Right cardiac atrium (tissue), 5 donors: ENCODE measurements around the gene RPTOR. TPM values are rescaled to one million over a fixed set of nuclear protein-coding genes. Genes with fewer than 3 reads are reported as not detected.

Experiments used
- ATAC-seq, 2 donors: fragments of 200-7000 bp; cut with Tn5 transposase; one replicate each; pipeline versions ENCODE4 v1.8.0 to v1.9.1; 2020; ENCODE audit warnings: moderate library complexity in 2 of 2, mild to moderate bottlenecking in 1 of 2
- DNase-seq, 3 donors: peaks; one replicate each; pipeline ENCODE4 v3.0.0-alpha.2; 2020
- H3K27ac ChIP-seq: one replicate; pipeline ENCODE4 v1.5.1; 2013; ENCODE audit warnings: mild to moderate bottlenecking, low read length, control low read depth, moderate library complexity
- H3K27me3 ChIP-seq: one replicate; pipeline ENCODE4 v1.6.1; 2013; ENCODE audit not compliant: control insufficient read depth, insufficient read depth
- H3K4me1 ChIP-seq: one replicate; pipeline ENCODE4 v1.6.1; 2013; ENCODE audit warnings: low read length; ENCODE audit not compliant: control insufficient read depth, insufficient read depth
- H3K4me3 ChIP-seq: one replicate; pipeline ENCODE4 v1.5.1; 2013; ENCODE audit warnings: low read length, control low read depth
- H3K9me3 ChIP-seq: one replicate; pipeline ENCODE4 v1.6.1; 2013; ENCODE audit warnings: low read length; ENCODE audit not compliant: control insufficient read depth
- WGBS: extraction: QIAGEN DNeasy Blood & Tissue Kit; methylation state at CpG from one replicate; pipeline ENCODE4 v1.1.7; 2013; 5-methylcytosine and 5-hydroxymethylcytosine counted together
- intact Hi-C, 4 donors: fragments of 100-400 bp; cut with DNase I; formaldehyde crosslinking; loops; one replicate each; pipeline versions ENCODE4 v1.11.0 to v1.14.0; 2022 to 2023
- polyA plus RNA-seq: library from polyadenylated mRNA; stranded (reverse); fragments of 200-250 nt; gene quantifications from one replicate; pipeline ENCODE4 v1.2.3, GENCODE V29; 2013
- total RNA-seq, 4 donors: library from RNA; stranded (reverse); fragmentation: NEBNext Ultra II Directional; extraction: Animal tissue kit (Norgen Biotek cat#: 25700); gene quantifications; one replicate each; pipeline ENCODE4 v1.2.1, GENCODE V29; 2021
- donor health status: healthy with polysubstance abuse.
- donor health status: DM: no; HTN: yes; CAD: no.
- donor health status: DM: no; HTN: no; CAD: no.
- donor health status: DM: no; HTN: yes; CAD: no; lungs with severe emphysema.
- donor health status: DM: yes; HTN: yes; CAD: no.

Gene RPTOR
- total and polyA plus RNA-seq, 5 donors, result 15.2 to 27.0 (median 25.3) TPM

DNA sequence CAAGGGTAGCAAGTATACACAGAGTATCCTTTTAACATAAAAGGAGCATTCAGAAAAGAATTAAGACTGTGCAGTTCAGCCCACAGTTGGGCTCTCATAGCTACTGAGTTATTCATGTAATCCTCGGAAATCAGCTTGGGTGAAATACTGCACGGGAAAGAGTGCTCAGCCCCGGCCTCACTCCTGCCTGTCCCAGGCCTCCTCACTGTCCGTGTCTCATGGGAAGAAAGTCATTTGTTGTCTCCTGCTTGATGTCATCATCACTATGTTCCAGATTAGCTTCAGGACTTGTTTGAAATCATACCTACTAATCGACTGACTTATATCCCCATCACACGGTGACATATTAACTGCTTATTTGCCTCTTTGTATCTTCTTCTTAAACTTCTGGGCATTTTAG lies 223.8 kb downstream of the RPTOR start:
- no peaks in the 10 kb centered on the region for H3K4me1 ChIP-seq
- H3K4me3 ChIP-seq, result no peak overlapping the region
- DNase-seq (no peak), ATAC-seq (no peak)
- WGBS, result 76% methylated on average over 6 of the region's 6 CpGs
- intact Hi-C loops, result no loop called here
- no peaks in the 10 kb centered on the region for H3K27me3 ChIP-seq
- no peak overlapping the region for H3K27ac ChIP-seq
- H3K9me3 ChIP-seq, result no peaks in the 10 kb centered on the region

DNA sequence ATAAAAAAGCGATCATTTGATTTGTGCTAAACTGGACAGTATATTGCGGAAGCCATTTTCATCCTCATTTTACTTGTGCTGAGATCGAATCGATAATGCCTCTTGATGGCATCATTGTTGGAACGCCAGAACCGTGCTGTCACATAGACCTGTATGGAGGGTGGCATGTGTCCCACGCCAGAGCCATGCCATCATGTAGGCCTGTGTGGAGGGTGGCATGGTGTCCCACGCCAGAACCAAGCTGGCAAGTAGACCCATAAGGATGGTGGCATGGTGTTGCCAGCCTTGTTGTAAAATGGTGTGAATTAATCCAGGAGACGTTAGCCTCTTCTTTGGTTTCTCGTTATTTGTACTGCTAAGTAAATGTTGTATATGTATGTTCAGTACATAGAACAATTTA lies 224.3 kb downstream of the RPTOR start:
- H3K4me1 ChIP-seq, result no peaks in the 10 kb centered on the region
- no peak overlapping the region for H3K4me3 ChIP-seq
- no peak overlapping the region for H3K27ac ChIP-seq
- intact Hi-C loops, result no loop called here
- H3K9me3 ChIP-seq, result no peaks in the 10 kb centered on the region
- ATAC-seq (no peak), DNase-seq (no peak)
- 99% methylated on average over 10 of the region's 10 CpGs for WGBS
- no peaks in the 10 kb centered on the region for H3K27me3 ChIP-seq

DNA sequence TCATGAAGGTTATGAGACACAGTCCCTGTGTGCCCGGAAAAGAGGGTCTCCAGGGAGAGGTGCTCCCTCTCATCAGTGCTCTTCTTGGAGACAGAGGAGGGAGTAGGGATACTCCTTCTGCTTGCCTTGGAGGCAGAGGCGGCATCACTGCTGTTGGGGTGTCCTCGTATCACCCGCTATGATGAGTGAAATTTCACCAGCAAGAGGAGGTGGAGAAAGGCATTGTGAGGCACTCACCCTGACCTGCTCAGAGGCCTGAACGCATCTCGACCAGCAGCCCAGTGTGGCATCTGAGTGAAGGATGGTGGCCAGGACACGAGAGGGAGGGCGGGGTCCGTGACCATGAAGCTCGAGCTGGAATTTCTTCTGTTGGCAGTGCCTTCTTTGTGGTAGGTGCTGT lies 224.9 kb downstream of the RPTOR start:
- DNase-seq (no peak), ATAC-seq (no peak)
- H3K9me3 ChIP-seq, result no peaks in the 10 kb centered on the region
- no peaks in the 10 kb centered on the region for H3K27me3 ChIP-seq
- H3K4me1 ChIP-seq, result no peaks in the 10 kb centered on the region
- H3K4me3 ChIP-seq, result no peak overlapping the region
- no peak overlapping the region for H3K27ac ChIP-seq
- 95% methylated on average over 10 of the region's 10 CpGs for WGBS
- intact Hi-C loops, result no loop called here

DNA sequence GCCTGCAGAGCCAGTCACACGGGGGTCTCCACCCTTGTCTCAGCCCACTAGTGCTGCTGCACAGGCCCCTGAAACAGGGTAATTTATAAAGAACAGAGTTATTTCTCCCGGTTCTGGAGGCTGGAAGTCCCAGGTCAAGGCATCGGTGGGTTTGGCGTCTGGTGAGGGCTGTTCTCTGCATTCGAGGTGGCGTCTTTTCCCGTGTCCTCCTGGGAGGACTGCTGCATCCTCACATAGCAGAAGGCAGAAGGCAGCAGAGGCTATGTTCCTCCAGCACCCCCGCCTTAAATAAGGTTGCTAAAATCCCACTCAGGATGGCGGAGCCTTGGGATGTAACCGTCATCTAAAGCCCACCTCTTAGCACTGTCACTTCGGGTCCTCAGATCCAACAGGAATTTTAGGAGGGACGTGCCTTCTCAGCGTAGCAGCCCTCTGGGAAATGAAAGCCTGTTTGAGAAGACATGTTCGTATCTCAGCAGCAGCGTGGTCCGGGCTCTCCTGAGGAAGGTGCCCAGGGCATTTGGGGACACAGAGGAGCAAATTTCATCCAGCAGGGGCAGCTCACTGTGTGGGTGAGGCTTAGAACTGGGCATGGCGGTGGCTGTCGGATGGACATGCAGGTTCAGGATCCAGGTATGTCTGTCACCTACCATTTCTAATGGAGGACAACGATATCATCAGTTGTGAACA lies 225.4 kb downstream of the RPTOR start:
- no peaks in the 10 kb centered on the region for H3K27me3 ChIP-seq
- no peaks in the 10 kb centered on the region for H3K9me3 ChIP-seq
- no peak for ATAC-seq
- DNase-seq, result no peak
- no peak overlapping the region for H3K4me3 ChIP-seq
- H3K4me1 ChIP-seq, result no peaks in the 10 kb centered on the region
- intact Hi-C loops, result no loop called here
- no peak overlapping the region for H3K27ac ChIP-seq
- WGBS, result 92% methylated on average over 19 of the region's 19 CpGs

DNA sequence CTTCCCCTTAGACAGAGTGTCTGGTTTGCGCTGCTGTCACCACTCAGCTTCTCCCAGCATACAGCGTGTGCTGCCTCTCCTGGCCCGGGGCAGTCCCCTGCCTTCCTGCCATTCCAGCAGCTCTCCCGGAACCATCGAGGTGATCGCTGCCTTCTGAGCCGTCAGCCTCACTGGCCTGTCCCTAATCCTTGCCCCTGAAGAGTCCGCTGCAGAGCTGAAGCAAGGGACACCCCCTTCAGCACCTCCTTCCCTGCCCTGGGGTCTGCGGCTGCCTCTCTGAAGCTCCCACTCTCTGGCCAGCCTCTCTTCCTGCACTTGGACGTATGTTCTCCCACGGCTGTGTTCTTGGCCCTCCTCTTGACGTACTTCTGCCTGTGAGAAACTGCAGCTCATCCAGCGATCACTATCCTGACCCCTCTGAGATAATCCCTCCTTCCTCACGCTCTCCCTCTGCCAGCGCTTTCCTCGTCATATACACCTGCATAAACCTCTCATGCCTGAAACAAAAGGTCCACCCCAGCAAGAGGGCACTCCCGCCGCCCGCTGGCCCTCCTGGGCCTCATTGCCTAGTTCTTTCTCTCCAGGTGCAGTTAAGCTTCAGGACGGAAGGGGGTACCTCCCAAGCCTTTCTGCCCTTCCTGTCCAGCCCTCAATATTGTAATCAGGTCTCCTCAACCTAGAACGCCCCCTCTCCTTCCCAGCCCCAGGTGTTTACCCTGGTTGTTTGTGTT lies 226.4 kb downstream of the RPTOR start:
- H3K27me3 ChIP-seq, result no peaks in the 10 kb centered on the region
- no peaks in the 10 kb centered on the region for H3K9me3 ChIP-seq
- ATAC-seq (no peak), DNase-seq (no peak)
- no peaks in the 10 kb centered on the region for H3K4me1 ChIP-seq
- no peak overlapping the region for H3K4me3 ChIP-seq
- H3K27ac ChIP-seq, result no peak overlapping the region
- intact Hi-C loops, result no loop called here
- 90% methylated on average over 21 of the region's 21 CpGs for WGBS

DNA sequence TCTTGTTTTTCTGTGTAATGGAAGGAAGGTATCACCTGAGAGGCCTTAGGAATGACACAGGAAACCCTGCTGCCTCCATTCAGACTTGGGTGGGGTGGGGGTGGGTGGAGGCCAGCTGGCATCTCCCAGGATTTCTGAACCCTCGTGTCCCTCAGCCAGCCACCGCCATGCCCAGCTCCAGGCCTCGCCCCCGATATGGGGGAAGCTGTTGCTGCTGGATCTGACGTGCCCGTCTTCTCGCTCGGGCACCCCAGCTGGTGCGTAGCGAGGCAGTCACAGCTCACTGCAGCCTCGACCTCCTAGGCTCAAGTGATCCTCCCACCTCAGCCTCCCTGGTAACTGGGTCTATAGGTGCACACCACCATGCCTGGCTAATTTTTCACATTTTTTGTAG lies 227.0 kb downstream of the RPTOR start:
- no peak for ATAC-seq
- Histone ChIP-seq H3K27ac (no peak overlapping the region), H3K27me3 (no peaks in the 10 kb centered on the region), H3K9me3 (no peaks in the 10 kb centered on the region), H3K4me3 (no peak overlapping the region), H3K4me1 (no peaks in the 10 kb centered on the region)
- WGBS, result 91% methylated on average over 11 of the region's 11 CpGs
- intact Hi-C loops, result no loop called here
- DNase-seq, result no peak

DNA sequence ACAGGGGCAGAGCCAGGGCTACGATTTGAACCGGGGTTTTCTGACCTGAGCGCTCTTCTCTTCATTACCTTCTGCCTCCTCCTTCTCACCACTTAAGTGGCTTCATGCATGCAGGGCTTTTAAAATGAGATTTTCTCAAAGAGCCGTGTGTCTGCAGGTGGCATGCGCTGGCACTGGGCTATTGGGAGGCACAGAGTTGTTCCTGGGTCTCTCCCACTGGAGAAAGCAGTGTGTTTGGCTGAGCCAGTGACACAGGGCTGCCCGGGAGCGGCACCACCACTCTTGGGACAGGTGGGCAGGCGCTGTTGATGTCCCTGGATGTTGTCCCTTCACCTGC lies 228.2 kb downstream of the RPTOR start:
- 89% methylated on average over 8 of the region's 8 CpGs for WGBS
- H3K27ac ChIP-seq, result no peak overlapping the region
- intact Hi-C loops, result no loop called here

DNA sequence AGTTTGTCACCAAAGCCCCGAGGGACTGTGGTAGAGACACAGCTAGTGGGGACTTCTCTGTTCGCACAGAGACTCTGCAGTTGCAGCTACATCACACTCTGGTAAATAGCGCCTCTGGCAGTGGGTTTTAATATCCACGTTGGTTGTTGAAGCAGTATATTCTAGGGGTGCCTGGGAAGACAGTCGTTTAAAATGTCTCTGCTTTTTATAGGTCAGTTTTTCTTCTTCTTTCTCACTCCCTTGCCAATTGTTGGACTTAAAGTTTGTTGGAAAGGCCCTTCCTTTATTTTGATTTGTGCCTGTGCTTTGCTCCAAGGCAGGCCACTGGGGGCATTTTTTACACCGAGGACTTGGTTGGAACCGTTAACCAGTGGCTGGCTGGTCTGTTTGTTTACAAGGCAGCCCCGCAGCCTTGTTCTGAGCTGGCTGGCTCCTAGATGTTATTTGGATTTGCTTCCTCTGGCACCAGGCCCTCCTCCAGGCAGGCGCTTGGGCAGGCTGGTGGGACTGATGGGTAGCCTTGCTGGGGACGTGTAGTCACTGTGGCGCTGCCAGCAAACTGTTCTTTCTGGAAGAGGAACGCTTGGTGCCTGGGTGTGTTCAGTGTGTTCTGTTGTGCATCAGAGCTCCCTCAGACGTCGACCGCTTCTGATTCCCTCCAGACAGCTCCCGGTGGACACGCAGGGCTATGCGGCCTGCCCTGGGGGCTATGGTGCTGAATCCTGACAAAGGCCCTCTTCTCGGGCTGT lies 228.8 kb downstream of the RPTOR start:
- intact Hi-C loops, result no loop called here
- ATAC-seq (peak; percentile 63 to 89), DNase-seq (peak in 2 of 3 donors; percentile 69 to 78)
- Histone ChIP-seq H3K4me3 (no peak overlapping the region), H3K27me3 (no peaks in the 10 kb centered on the region), H3K4me1 (no peaks in the 10 kb centered on the region), H3K9me3 (no peaks in the 10 kb centered on the region), H3K27ac (no peak overlapping the region)
- 65% methylated on average over 19 of the region's 19 CpGs for WGBS

More for the DNA sequence above, 228.2 kb downstream of the RPTOR start:
- H3K4me1 ChIP-seq, result no peaks in the 10 kb centered on the region
- DNase-seq, result no peak
- no peak for ATAC-seq
- no peaks in the 10 kb centered on the region for H3K9me3 ChIP-seq
- no peaks in the 10 kb centered on the region for H3K27me3 ChIP-seq
- no peak overlapping the region for H3K4me3 ChIP-seq

DNA sequence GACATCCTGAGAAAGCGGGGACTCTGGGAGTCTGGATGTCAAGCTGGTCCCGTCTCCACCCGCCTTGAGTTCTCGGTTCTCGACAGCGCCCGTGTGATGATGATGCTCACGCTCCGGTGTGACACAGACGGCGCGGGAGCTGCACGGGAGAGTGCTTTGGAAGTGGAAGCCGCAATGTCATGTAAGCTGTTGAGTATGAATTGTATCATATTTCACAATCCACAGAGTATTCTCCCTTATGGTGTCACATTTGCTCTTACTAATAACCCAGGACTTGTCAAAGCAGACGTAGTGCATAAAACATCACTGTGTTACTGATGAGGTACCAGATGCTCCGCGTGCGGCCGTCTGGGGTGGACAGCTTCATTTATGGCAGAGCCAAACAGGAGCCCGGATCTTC lies 229.5 kb downstream of the RPTOR start:
- ATAC-seq, result no peak
- Histone ChIP-seq H3K4me3 (no peak overlapping the region), H3K9me3 (no peaks in the 10 kb centered on the region), H3K4me1 (no peaks in the 10 kb centered on the region), H3K27me3 (no peaks in the 10 kb centered on the region), H3K27ac (no peak overlapping the region)
- WGBS, result 94% methylated on average over 20 of the region's 20 CpGs
- intact Hi-C loops, result no loop called here
- no peak for DNase-seq

DNA sequence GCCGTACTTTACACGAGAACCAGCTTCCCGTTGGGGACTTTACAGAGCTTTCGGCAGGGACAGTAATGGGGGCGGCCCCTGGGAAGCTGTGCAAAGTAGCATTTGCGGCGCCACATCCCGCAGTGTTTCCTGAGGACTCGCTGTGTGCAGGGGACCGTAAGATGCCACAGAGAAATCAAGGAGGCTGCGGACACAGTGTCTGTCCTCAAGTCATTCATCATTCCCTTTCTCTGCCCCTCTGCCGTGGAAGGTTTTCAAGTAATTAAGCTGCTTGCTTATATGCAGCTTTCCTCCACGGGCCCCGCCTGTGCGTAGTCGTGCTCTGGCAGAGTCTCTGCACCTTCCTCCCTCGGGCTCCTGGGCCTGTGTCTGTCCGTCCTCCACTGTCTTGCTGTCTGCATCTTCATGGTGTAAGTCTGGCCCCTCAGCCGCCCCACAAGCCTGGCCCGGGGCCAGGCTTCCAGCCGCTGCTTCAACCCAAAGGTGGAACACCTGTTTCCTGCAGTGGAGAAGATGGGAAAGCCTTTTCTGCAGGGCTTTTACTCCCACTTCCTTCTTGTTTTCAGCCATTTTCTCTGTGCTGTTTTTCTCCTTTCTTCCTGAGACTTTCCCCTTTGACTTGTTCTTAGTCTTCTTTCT lies 230.1 kb downstream of the RPTOR start:
- WGBS, result 71% methylated on average over 21 of the region's 21 CpGs
- no peak for ATAC-seq
- H3K27me3 ChIP-seq, result no peaks in the 10 kb centered on the region

DNA sequence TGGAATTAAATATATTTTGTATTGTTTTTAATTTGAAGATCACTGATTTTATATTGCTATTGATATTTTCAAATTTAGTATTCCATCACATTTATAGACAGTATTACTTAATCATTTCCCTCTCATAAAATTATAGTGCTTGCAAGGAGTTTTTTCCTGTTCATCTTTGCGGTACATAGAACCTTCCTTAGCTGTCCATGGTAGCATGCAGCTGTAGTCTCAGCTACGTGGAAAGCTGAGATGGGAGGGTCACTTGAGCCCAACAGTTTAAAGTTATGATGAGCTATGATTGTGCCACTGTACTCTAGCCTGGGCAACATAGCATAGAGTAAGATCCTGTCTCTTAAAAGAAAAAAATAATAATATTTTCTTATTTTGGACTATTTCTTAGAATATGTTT lies 231.2 kb downstream of the RPTOR start:
- Histone ChIP-seq H3K4me3 (no peak overlapping the region), H3K27ac (no peak overlapping the region), H3K4me1 (no peaks in the 10 kb centered on the region), H3K27me3 (no peaks in the 10 kb centered on the region), H3K9me3 (no peaks in the 10 kb centered on the region)
- intact Hi-C loops, result no loop called here
- ATAC-seq, result no peak
- DNase-seq, result no peak
- 88% methylated on average over 2 of the region's 2 CpGs for WGBS

More for the DNA sequence above, 230.1 kb downstream of the RPTOR start:
- intact Hi-C loops, result no loop called here
- H3K9me3 ChIP-seq, result no peaks in the 10 kb centered on the region
- H3K4me3 ChIP-seq, result no peak overlapping the region
- no peak overlapping the region for H3K27ac ChIP-seq
- no peaks in the 10 kb centered on the region for H3K4me1 ChIP-seq
- peak in 1 of 3 donors; percentile 40 for DNase-seq
